Effector memory CD4-positive, alpha-beta T cell (primary cell): ENCODE data around the gene CHMP3.

Source experiments
- DNase-seq, 3 donors: peaks; one replicate each; pipeline ENCODE4 v3.0.0-alpha.2; 2020
- H3K27ac ChIP-seq: 2 replicates; pipeline ENCODE4 v1.7.0; 2013; ENCODE audit warnings: mild to moderate bottlenecking, low read length, moderate library complexity; ENCODE audit not compliant: insufficient read depth, poor library complexity, severe bottlenecking
- H3K27me3 ChIP-seq: replicated peaks from 2 replicates; pipeline ENCODE4 v1.7.0; 2013; ENCODE audit warnings: mild to moderate bottlenecking, low read length; ENCODE audit not compliant: insufficient read depth, control insufficient read depth, poor library complexity, severe bottlenecking
- H3K36me3 ChIP-seq: 2 replicates; pipeline ENCODE4 v1.7.0; 2013; ENCODE audit warnings: mild to moderate bottlenecking, low read length, moderate library complexity; ENCODE audit not compliant: control insufficient read depth, insufficient read depth
- H3K4me1 ChIP-seq: 2 replicates; pipeline ENCODE4 v1.7.0; 2013; ENCODE audit warnings: low read length, mild to moderate bottlenecking; ENCODE audit not compliant: control insufficient read depth, insufficient read depth, poor library complexity, severe bottlenecking
- H3K4me3 ChIP-seq: 2 replicates; pipeline ENCODE4 v1.7.0; 2013; ENCODE audit warnings: low read length, low read depth, mild to moderate bottlenecking; ENCODE audit not compliant: insufficient read depth, poor library complexity, severe bottlenecking
- H3K9me3 ChIP-seq: 2 replicates; pipeline ENCODE4 v1.7.0; 2013; ENCODE audit warnings: mild to moderate bottlenecking, low read length, moderate library complexity; ENCODE audit not compliant: control insufficient read depth

Gene CHMP3

GRCh38 chr2:86584151-86584913, 21.1 kb upstream of the CHMP3 start:
- no peak for DNase-seq
- no peaks in the 10 kb centered on the region for H3K36me3 ChIP-seq
- peak overlapping the region; percentile 55 for H3K27ac ChIP-seq
- H3K9me3 ChIP-seq = no peaks in the 10 kb centered on the region
- H3K4me3 ChIP-seq = no peak overlapping the region
- peaks cover 15% of the 10 kb centered on the region for H3K4me1 ChIP-seq
- H3K27me3 ChIP-seq = no peaks in the 10 kb centered on the region

- DNase-seq = no peak
These were observed 17.3 kb upstream of the CHMP3 start for GRCh38 chr2:86580560-86580959.

GRCh38 chr2:86577817-86578456, 14.7 kb upstream of the CHMP3 start:
- H3K9me3 ChIP-seq = no peaks in the 10 kb centered on the region
- no peak for DNase-seq
- H3K27ac ChIP-seq = no peak overlapping the region
- H3K27me3 ChIP-seq = no peaks in the 10 kb centered on the region
- no peaks in the 10 kb centered on the region for H3K4me1 ChIP-seq
- H3K36me3 ChIP-seq = no peaks in the 10 kb centered on the region
- H3K4me3 ChIP-seq = no peak overlapping the region

More at GRCh38 chr2:86580560-86580959, 17.3 kb upstream of the CHMP3 start:
- Histone ChIP-seq H3K27me3 (no peaks in the 10 kb centered on the region), H3K36me3 (no peaks in the 10 kb centered on the region), H3K27ac (no peak overlapping the region), H3K9me3 (no peaks in the 10 kb centered on the region), H3K4me1 (peaks cover 15% of the 10 kb centered on the region), H3K4me3 (no peak overlapping the region)

GRCh38 chr2:86570059-86570458, 6.8 kb upstream of the CHMP3 start:
- H3K27me3 ChIP-seq = no peaks in the 10 kb centered on the region
- no peaks in the 10 kb centered on the region for H3K9me3 ChIP-seq
- no peak overlapping the region for H3K27ac ChIP-seq
- no peak for DNase-seq
- no peaks in the 10 kb centered on the region for H3K36me3 ChIP-seq
- H3K4me3 ChIP-seq = no peak overlapping the region
- no peaks in the 10 kb centered on the region for H3K4me1 ChIP-seq

GRCh38 chr2:86566821-86567190, 3.6 kb upstream of the CHMP3 start:
- Histone ChIP-seq H3K4me3 (no peak overlapping the region), H3K4me1 (peaks cover 2% of the 10 kb centered on the region), H3K9me3 (no peaks in the 10 kb centered on the region), H3K27me3 (no peaks in the 10 kb centered on the region), H3K36me3 (no peaks in the 10 kb centered on the region), H3K27ac (no peak overlapping the region)
- DNase-seq = no peak

- no peak for DNase-seq
- Histone ChIP-seq H3K4me3 (no peak overlapping the region), H3K36me3 (no peaks in the 10 kb centered on the region), H3K9me3 (no peaks in the 10 kb centered on the region), H3K27ac (no peak overlapping the region), H3K27me3 (no peaks in the 10 kb centered on the region), H3K4me1 (peaks cover 5% of the 10 kb centered on the region)
These were observed 3.0 kb upstream of the CHMP3 start for GRCh38 chr2:86566158-86566820.

GRCh38 chr2:86563650-86564061, 413 bp upstream of the CHMP3 start:
- H3K36me3 ChIP-seq = no peaks in the 10 kb centered on the region
- no peaks in the 10 kb centered on the region for H3K9me3 ChIP-seq
- H3K27ac ChIP-seq = peak overlapping the region; percentile 98
- H3K27me3 ChIP-seq = no peaks in the 10 kb centered on the region
- peaks cover 5% of the 10 kb centered on the region for H3K4me1 ChIP-seq
- no peak for DNase-seq
- H3K4me3 ChIP-seq = peak overlapping the region; percentile 87

GRCh38 chr2:86562485-86562921, 740 bp downstream of the CHMP3 start:
- peak overlapping the region; percentile 98 for H3K27ac ChIP-seq
- peak overlapping the region; percentile 87 for H3K4me3 ChIP-seq
- no peaks in the 10 kb centered on the region for H3K27me3 ChIP-seq
- H3K4me1 ChIP-seq = peaks cover 5% of the 10 kb centered on the region
- no peak for DNase-seq
- no peaks in the 10 kb centered on the region for H3K9me3 ChIP-seq
- no peaks in the 10 kb centered on the region for H3K36me3 ChIP-seq

- no peaks in the 10 kb centered on the region for H3K36me3 ChIP-seq
- H3K27me3 ChIP-seq = no peaks in the 10 kb centered on the region
- H3K27ac ChIP-seq = no peak overlapping the region
- DNase-seq = no peak
- H3K9me3 ChIP-seq = no peaks in the 10 kb centered on the region
- peaks cover 13% of the 10 kb centered on the region for H3K4me1 ChIP-seq
- no peak overlapping the region for H3K4me3 ChIP-seq
These were observed 5.4 kb downstream of the CHMP3 start for GRCh38 chr2:86557836-86558235.

GRCh38 chr2:86556508-86556907, 6.7 kb downstream of the CHMP3 start:
- H3K36me3 ChIP-seq = no peaks in the 10 kb centered on the region
- H3K27me3 ChIP-seq = no peaks in the 10 kb centered on the region
- no peak for DNase-seq
- no peaks in the 10 kb centered on the region for H3K9me3 ChIP-seq
- peaks cover 14% of the 10 kb centered on the region for H3K4me1 ChIP-seq
- H3K4me3 ChIP-seq = no peak overlapping the region
- H3K27ac ChIP-seq = no peak overlapping the region
